ENCODE data around the gene FMNL2. TPM values are rescaled to one million over a fixed set of nuclear protein-coding genes. Genes with fewer than 3 reads are reported as not detected.
A peak's percentile ranks its signal among the peaks of the same experiment; 100 is the strongest.

The FMNL2 gene
- total RNA-seq, 1 experiment from 2014 or later, result 38.2 TPM

- H3K4me1 ChIP-seq, result peaks cover 7% of the 10 kb centered on the region
- no peak for DNase-seq
- intact Hi-C loops (cut with micrococcal nuclease; ENCODE audit: unreplicated experiment), result no loop called here
- H3K4me3 ChIP-seq (ENCODE audit: low read depth, low read length), result no peak overlapping the region
- no peaks in the 10 kb centered on the region for H3K27me3 ChIP-seq (replicated peaks; ENCODE audit: control insufficient read depth, insufficient read depth, low read length)
- H3K4me1 Mint-ChIP-seq (ENCODE audit: low read depth, unreplicated experiment), result peaks cover 12% of the 10 kb centered on the region
- H3K36me3 Mint-ChIP-seq (ENCODE audit: insufficient read depth, unreplicated experiment), result peaks cover 47% of the 10 kb centered on the region
- POLR2A ChIA-PET, result no interaction called here
- no peaks in the 10 kb centered on the region for H3K9me3 ChIP-seq
- TF ChIP-seq CTCF (IDR thresholded peaks at IDR 0.05; ENCODE audit: insufficient read depth in 1 of 2, low read depth in 1 of 2, low read length in 1 of 2, severe bottlenecking in 1 of 2, unreplicated experiment in 1 of 2), result no peak
- CTCF ChIA-PET, result no interaction called here
- no peak overlapping the region for H3K4me3 Mint-ChIP-seq (ENCODE audit: unreplicated experiment)
- H3K27me3 Mint-ChIP-seq (ENCODE audit: insufficient read depth, unreplicated experiment), result no peaks in the 10 kb centered on the region
- BruUV-seq (replicated peaks), result no TSS peak
- H3K9me3 Mint-ChIP-seq (ENCODE audit: unreplicated experiment), result no peaks in the 10 kb centered on the region
- peak overlapping the region; percentile 72 for H3K27ac Mint-ChIP-seq (ENCODE audit: unreplicated experiment)
- peaks cover 1% of the 10 kb centered on the region for H3K36me3 ChIP-seq (ENCODE audit: control insufficient read depth, insufficient read depth, low read length)
Observed at GRCh38 chr2:152623775-152624174, 288.8 kb downstream of the FMNL2 start.

GRCh38 chr2:152624805-152625204, 289.8 kb downstream of the FMNL2 start:
- H3K36me3 Mint-ChIP-seq (ENCODE audit: insufficient read depth, unreplicated experiment), result peaks cover 49% of the 10 kb centered on the region
- H3K27me3 Mint-ChIP-seq (ENCODE audit: insufficient read depth, unreplicated experiment), result no peaks in the 10 kb centered on the region
- Histone ChIP-seq H3K4me3 (ENCODE audit: low read depth, low read length) (no peak overlapping the region), H3K27me3 (replicated peaks; ENCODE audit: control insufficient read depth, insufficient read depth, low read length) (no peaks in the 10 kb centered on the region), H3K36me3 (ENCODE audit: control insufficient read depth, insufficient read depth, low read length) (peaks cover 1% of the 10 kb centered on the region), H3K9me3 (no peaks in the 10 kb centered on the region), H3K4me1 (peaks cover 7% of the 10 kb centered on the region)
- no peaks in the 10 kb centered on the region for H3K9me3 Mint-ChIP-seq (ENCODE audit: unreplicated experiment)
- TF ChIP-seq CTCF (IDR thresholded peaks at IDR 0.05; ENCODE audit: insufficient read depth in 1 of 2, low read depth in 1 of 2, low read length in 1 of 2, severe bottlenecking in 1 of 2, unreplicated experiment in 1 of 2), result no peak
- no peak for DNase-seq
- ChIA-PET POLR2A (no interaction called here), CTCF (no interaction called here)
- no peak overlapping the region for H3K4me3 Mint-ChIP-seq (ENCODE audit: unreplicated experiment)
- intact Hi-C loops (cut with micrococcal nuclease; ENCODE audit: unreplicated experiment), result loop anchor here (5.0 kb wide), 1 partner anchor 58 kb away; no protein-coding TSS in a partner anchor
- H3K27ac Mint-ChIP-seq (ENCODE audit: unreplicated experiment), result no peak overlapping the region
- no TSS peak for BruUV-seq (replicated peaks)
- peaks cover 12% of the 10 kb centered on the region for H3K4me1 Mint-ChIP-seq (ENCODE audit: low read depth, unreplicated experiment)

- ChIA-PET CTCF (no interaction called here), POLR2A (no interaction called here)
- no peak overlapping the region for H3K27ac Mint-ChIP-seq (ENCODE audit: unreplicated experiment)
- peaks cover 40% of the 10 kb centered on the region for H3K36me3 Mint-ChIP-seq (ENCODE audit: insufficient read depth, unreplicated experiment)
- H3K4me3 Mint-ChIP-seq (ENCODE audit: unreplicated experiment), result no peak overlapping the region
- intact Hi-C loops (cut with micrococcal nuclease; ENCODE audit: unreplicated experiment), result loop anchor here (1.0 to 5.0 kb wide), 4 partner anchors 60 to 451 kb away; partner anchors contain the start of gene FMNL2
- no peaks in the 10 kb centered on the region for H3K27me3 Mint-ChIP-seq (ENCODE audit: insufficient read depth, unreplicated experiment)
- H3K4me3 ChIP-seq (ENCODE audit: low read depth, low read length), result no peak overlapping the region
- H3K27me3 ChIP-seq (replicated peaks; ENCODE audit: control insufficient read depth, insufficient read depth, low read length), result no peaks in the 10 kb centered on the region
- H3K4me1 ChIP-seq, result peaks cover 7% of the 10 kb centered on the region
- no peak for DNase-seq
- H3K9me3 Mint-ChIP-seq (ENCODE audit: unreplicated experiment), result no peaks in the 10 kb centered on the region
- BruUV-seq (replicated peaks), result no TSS peak
- peaks cover 12% of the 10 kb centered on the region for H3K4me1 Mint-ChIP-seq (ENCODE audit: low read depth, unreplicated experiment)
- H3K9me3 ChIP-seq, result no peaks in the 10 kb centered on the region
- H3K36me3 ChIP-seq (ENCODE audit: control insufficient read depth, insufficient read depth, low read length), result peaks cover 2% of the 10 kb centered on the region; the same call in 1 of the 2 replicates
- no peak for TF ChIP-seq CTCF (IDR thresholded peaks at IDR 0.05; ENCODE audit: insufficient read depth in 1 of 2, low read depth in 1 of 2, low read length in 1 of 2, severe bottlenecking in 1 of 2, unreplicated experiment in 1 of 2)
Observed at GRCh38 chr2:152626911-152627339, 292.0 kb downstream of the FMNL2 start.
